B cell (primary cell): Measurements from ENCODE around the gene NMD3.

Source experiments
- EZH2 ChIP-seq: IDR thresholded peaks from 2 replicates; pipeline ENCODE4 v1.6.1; 2012; ENCODE audit warnings: borderline replicate concordance, low read depth, mild to moderate bottlenecking, moderate library complexity, low read length; ENCODE audit not compliant: insufficient read depth, poor library complexity, severe bottlenecking
- TF ChIP-seq, protein P1 (sequence below): fragments of 200-600 bp; IDR thresholded peaks from one replicate; pipeline ENCODE4 v1.8.0; 2022; ENCODE audit warnings: antibody characterized with exemption, mild to moderate bottlenecking

DNA sequence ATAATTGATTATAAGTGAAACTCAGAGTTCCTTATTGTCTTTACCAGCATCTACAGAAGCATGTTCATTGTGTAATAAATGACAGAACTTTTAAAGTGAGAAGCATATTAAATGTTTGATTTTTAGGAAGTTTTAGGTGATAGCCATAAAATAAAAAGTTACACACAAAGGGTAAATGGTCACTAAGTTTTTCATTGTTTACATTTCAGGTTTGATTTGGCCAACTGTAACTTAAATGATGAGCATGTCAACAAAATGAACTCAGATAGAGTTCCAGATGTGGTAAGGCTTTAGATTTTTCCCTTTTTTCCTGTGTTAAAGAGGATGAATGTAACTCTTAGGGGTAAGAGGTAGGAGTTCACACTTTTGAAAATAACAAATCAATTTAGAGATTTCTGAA is 25.9 kb downstream of the NMD3 start:
- TF ChIP-seq, protein P1, sequence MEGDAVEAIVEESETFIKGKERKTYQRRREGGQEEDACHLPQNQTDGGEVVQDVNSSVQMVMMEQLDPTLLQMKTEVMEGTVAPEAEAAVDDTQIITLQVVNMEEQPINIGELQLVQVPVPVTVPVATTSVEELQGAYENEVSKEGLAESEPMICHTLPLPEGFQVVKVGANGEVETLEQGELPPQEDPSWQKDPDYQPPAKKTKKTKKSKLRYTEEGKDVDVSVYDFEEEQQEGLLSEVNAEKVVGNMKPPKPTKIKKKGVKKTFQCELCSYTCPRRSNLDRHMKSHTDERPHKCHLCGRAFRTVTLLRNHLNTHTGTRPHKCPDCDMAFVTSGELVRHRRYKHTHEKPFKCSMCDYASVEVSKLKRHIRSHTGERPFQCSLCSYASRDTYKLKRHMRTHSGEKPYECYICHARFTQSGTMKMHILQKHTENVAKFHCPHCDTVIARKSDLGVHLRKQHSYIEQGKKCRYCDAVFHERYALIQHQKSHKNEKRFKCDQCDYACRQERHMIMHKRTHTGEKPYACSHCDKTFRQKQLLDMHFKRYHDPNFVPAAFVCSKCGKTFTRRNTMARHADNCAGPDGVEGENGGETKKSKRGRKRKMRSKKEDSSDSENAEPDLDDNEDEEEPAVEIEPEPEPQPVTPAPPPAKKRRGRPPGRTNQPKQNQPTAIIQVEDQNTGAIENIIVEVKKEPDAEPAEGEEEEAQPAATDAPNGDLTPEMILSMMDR: no peak
- no peak for TF ChIP-seq EZH2
